COLO829 (cell line): ENCODE data around the gene HEMK1.
A peak's percentile ranks its signal among the peaks of the same experiment; 100 is the strongest.

Experiments used
- DNase-seq: peaks from one replicate; pipeline ENCODE4 v3.0.0; 2012; ENCODE audit warnings: low spot score

HEMK1 gene, protein sequence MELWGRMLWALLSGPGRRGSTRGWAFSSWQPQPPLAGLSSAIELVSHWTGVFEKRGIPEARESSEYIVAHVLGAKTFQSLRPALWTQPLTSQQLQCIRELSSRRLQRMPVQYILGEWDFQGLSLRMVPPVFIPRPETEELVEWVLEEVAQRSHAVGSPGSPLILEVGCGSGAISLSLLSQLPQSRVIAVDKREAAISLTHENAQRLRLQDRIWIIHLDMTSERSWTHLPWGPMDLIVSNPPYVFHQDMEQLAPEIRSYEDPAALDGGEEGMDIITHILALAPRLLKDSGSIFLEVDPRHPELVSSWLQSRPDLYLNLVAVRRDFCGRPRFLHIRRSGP

DNA sequence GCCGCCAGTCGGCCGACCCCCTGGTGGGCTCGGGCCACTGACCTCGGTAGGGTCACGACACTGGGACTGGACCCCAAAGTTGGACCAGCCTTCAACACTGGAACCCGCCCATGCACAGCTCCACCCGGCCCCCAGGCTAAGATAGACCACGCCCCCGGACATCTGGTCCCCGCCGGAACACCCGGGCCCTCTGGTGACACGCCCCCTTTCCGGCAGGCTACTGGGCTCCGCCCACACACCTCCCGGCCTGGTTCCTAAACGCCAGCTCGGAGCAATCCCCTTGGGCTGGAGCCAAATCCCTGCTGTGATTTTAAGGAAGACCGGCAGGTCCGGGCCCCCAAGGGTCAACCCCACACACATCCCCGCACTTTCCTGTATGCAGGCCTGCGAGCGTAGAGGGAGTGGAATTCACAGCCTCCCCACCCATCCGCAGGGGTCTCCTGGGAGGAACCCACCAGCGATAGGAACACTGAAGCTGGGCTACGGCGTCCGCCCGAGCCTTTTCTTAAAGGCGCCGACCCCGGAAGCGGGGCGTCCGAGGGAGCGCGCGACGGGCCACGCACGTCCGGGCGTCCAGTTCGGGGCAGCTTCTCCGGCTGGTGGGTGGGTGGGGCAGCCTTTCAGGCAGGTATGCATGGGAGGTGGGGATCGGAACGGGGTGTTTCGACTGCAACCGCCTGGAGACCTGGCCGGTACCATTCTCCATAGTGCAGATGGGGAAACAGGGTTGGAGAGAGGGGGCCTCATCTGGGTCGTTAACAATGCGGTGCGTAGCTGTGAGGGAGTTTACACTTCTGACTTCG is at the start of gene HEMK1:
Gene HEMK1 (plus strand): TSS at position 576 of the 803 bp plus-strand sequence. CDS start 1,583 bp downstream, outside the sequence.
- DNase-seq, result peak; percentile 100

DNA sequence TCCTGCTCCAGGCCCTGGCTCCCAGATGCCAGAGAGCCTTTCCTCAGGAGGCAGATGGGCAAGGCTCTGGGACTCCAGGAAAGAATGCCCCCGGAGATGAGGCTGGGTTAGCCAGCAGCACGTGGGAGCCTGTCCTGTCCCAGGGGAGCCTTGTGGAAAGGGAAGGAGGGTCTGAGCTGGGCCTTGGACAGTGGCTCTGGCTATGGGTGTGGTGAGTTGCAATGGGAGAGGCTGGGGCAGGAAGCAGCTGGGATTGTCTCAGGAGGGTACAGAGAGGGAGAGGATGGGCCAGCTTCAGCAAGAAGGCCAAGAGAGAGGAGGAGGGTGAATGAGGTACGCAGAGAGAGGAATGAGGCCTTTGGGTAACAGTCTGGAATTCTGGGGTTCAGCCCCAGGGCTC is 48.5 kb upstream of the HEMK1 start:
- DNase-seq, result peak; percentile 34

DNA sequence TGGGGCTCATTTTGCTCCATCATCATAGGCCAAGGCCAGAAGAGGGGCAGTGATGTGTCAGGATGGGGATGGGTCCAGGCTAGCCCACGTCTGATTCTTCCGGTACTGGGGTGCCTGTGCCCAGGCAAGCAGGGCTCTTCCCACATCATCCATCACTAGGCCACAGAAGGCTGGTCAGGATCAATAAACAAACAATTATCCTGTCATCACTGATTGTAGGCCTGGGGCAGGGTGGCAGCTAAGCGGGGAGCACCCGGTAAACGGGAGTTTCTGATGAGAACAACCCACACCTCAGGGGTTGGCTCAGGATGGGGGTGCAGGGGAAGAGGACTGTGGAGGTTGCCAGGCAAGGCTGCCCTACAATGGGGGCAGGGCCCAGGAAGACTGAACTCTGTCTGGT is 47.8 kb upstream of the HEMK1 start:
- no peak for DNase-seq

DNA sequence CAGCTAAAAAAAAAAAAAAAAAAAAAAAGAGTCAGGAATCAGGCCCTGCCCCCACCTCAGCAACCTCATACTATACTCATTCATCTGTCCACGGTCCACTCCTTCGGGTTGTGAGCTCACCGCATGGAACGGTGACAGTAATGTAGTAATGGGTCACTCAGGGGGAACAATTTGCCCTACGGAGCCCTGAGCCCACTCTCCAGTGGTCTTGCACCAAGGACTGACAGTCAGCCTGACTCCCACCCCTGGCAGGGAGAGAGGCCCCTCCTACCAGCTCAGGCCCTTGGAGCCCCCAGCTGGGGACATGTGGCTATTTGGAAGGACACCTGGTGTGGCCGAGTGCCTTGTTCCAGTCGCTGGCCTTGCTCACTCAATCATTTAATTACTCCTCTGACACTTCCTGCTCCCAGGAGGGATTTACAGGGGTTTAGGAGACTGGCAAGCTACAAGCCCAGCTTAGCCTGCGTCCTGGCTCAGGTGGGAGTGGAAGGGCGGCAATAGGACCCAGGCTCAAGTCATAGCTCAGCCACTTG is 46.0 kb upstream of the HEMK1 start:
- DNase-seq, result no peak

DNA sequence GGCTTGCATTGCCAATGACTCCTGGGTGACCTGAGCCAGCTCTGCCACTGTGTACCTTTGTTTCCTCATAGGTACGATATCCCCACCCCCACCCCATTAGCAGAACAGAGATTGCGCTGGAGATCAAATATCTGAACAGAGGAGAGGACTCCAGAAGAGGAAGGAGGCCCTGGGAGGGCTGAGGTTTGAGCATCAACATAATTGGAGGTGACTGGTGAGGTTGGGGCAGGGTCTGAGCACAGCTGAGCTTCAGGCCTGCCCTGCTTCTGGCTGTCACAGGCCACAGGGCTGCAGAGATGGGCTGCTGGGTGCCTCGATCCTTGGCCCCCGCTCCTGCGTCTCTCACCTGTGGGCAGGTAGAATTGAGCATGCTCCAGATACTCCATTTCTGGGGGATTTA is 44.6 kb upstream of the HEMK1 start:
- DNase-seq, result no peak

DNA sequence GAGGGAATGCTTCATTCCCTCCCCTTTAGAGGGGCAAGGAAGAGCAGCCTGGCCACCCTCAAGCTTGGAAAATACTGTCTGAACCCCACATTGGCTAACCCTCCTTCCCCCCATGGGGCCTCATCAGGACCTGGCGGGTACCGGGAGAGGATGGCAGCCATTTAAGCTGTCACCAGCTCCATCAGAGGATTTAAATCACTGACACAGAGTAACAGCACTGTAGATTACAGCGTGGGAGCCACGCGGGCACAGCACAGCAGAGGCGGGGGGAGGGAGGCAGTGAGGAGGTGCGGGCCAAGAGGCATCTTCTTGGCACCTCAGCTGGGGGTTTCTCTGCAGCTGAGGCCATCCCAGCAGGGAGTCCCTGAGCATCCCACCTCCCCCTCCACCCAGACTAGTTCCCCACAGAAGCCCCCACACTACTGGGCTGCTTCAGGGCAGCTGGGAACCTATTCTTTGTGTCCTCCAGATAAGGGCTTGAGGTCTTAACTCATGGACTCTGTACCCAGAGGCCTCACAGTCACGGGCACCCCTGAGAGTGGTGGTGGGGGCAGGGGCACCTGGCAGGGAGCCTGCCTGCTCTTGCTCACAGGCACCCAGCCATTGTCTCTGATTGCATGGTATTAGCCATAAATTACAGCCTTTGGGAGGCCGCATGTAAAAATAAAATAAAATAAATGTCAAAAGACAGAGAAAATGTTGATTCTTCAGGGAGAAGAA is 44.0 kb upstream of the HEMK1 start:
- DNase-seq, result no peak

DNA sequence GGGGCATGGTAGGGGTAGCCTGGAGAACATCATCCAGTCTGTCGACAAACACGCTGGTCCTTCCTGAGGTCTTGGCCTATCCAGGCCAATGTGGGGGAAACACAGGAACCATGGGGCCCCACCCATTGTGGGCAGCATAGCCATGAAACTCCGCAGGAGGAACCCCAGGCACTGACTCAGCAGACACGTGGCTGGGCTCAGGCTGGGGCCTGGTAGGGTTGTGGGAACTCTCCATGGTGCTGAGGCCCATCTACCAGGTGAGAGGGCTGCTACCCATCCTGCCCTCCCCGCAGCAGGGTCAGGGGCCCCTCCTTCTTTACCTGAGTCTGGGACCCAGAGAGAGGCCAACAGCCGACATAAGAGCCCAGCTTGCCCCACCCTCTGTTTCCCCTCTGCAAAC is 43.3 kb upstream of the HEMK1 start:
- DNase-seq, result peak; percentile 71

DNA sequence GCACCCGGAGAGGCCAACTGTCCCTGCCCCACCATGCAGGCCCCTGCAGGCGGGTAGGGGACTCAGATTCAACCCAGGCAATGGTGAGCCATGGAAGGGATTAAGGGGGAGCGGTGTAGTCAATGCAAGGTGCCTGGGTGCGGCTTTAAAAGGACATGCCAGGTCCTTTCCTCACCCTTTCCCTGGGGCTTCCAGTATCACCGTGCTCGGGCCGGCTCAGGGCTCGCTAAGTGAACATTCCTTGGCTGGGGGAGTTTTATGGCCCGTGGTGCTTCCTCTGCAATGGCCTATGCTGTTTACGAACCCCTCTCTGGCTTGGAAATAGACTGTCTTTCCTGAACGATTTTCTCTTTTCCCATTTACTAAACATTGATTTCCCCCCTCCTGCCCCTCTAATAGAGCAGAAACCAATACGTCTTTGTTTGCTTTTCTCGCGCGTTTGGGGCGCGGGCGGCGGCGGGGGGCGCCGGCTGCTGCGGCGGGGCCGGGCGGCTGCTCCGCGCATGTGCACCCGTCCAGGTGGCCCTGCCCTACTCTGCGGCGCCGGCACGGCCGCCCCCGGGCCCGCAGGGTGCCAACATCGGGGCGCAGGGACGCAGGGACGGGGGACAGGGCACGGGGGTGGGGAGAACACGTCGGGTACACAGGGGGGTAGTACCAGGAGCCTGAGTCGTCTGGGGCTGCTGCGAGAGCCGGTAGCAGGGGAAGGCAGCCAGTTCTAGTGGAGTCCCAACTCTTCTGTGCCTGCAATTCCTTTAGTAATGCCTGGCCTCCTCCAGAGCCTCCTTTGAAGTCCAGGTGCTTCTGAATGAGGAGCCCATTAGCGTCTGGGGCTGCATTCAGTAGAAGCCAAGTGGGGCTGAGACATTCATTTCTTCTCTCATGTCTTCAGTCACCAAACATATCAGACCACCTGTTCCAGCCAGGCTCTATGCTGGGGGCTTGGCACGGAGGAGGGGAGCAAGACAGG is 39.0 kb upstream of the HEMK1 start:
- DNase-seq, result no peak

DNA sequence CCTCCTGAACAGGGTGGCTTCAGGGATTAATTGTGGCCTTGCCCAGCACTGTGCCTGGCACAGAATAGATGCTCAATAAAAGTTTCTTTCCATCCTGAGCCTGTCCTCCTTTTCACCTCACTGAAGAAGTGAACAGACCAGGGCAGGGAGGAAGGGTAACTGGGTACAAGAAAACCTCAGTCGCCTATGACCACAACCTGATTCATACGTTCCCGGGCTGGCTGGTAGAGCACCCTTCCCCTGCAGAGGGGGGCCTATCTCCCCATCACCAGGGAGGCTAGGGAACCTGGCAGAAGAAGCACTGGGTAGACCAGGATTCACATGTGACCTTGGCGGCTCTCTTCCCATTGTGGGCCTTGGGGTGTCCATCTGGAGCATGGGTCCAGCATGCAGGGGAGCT is 38.1 kb upstream of the HEMK1 start:
- DNase-seq, result no peak

DNA sequence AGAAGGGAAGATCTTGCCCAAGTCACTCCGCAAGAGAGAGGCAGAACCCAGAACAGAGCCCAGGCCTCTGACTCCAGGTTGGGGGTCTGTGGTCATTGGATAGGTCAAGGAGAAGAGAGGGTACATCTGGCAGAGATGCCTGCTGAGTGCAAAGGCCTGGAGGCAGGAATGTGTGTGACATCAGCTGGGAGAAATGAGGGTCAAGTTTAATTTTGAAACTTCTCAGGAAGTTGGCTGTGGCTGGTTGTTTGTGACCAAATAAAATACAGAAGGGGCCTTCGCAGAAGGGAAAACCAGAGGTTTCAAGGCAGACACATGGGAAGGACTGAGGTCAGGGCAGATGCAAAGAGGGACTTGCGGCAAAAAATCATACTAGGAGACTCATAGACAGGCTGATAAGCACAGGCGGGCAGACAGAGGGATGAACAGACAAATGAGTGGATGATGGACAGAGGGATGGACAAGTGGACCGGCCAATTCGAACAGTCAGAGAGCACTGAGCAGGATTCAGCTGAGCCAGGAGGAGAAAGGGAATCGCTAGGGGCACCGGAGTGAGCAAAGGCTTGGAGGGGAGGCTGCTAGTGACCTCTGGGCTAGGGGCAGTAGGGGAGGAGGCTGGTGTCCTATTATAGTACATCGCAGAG is 37.1 kb upstream of the HEMK1 start:
- no peak for DNase-seq

DNA sequence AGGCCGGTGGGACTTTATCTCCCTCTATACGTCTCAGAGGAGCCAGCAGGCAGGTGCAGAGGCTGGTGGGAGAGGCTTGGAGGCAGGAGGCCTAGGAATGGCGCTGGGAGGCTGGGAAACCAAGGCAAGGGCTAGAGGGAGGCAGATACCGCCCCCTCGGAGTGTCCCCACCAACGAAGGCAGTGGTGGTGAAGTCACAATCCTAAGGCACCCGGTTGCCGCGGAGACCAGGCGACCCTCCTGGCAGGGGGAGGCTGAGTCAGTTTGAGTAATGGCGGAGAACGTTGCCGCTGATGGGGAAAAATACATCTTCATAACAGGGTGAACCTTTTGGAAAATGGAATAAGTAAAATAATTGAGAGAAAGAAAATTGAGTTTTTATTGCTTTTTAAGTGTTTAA is 36.0 kb upstream of the HEMK1 start:
- no peak for DNase-seq

DNA sequence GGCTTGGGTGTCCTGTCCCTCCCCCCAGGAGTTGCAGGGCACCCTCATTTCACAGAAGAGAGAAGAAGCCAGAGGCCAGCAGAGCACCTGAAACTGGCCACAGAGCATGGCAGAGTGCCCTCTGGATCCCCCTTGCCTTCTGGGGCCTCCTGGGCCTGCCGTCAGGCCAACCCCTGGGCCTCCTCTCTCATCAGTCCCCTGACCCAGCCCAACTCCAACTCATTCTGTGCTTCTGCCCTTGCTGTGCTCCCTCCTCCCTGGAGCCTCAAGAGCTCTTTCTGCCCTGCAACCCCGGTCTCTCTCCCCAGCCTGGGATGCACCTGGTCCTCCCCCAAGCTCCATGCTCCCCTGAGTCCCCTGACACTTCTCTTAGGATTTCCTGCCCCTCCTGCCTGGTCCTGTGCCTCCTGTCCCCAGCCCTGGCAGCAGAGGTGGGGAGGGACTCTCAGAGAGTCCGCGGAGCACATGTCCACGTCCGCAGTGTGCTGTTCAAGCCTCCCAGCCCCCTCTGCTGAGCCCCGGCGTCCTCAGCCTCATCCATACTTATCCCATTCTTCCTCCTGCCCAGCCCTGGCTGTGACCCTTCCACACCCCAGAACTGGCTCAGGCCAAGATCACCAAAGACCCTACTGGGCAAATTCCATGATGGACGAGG is 35.4 kb upstream of the HEMK1 start:
- DNase-seq, result no peak

DNA sequence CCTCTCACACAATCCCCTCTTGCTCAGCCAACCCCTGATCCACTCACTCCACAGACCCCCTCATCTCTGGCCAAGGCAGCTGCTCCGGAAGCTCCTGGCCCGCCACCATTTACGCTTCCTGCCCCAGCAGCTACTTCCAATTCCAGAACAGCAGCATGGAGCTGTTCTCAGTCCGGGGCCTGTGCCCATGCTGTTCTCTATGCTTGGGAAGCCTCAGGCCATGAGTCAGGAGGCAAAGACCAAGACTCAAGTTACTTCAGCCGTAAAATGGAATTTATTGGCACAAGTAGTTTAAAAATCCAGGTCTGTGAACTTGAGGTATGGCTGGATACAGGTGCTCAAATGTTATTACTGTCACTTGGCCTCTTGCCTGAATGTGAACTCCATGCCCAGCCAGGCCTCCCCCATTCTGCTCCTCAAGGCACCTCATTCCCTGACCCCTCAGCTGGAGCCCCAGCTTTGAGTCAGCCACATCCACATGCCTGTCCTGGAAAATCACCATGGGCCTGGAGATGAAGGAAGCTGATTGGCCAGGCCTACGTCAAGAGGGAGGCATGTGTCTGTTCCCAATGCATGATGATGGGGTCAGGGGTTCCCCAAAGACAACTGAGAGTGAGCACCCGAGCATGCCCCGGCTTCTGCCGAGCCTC is 34.5 kb upstream of the HEMK1 start:
- DNase-seq, result no peak

DNA sequence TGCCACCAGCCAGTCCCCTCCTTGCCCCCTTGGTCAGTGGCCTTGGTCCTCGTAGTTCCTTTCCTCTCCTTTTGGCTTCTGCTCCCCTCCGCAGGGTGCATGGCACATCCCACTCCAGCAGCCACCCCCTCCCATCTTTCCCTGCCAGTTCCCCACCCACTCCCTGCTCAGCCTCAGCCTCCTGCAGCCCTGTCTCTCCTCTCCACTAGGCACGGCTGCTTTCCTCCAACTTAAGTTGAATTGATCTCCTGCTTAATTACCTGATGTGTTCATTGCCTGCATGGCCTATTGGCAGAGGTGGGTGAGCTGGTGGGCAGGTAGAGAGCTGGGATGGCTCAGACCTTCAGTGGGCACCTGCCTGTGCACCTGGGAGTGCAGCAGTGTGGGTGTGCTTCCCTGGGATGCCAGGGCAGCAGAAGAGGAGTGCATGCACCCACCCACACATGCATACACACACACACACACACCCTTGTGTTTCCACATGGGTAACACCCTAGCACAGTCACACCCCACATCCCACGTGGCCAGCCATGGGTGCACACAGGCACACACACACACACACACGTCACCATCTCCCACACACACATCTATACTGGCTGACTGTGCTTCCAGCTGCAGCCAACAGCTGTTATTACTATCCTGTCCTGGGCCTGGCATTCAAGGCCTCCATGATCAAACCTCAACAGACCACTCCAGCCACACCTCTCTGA is 32.7 kb upstream of the HEMK1 start:
- no peak for DNase-seq

DNA sequence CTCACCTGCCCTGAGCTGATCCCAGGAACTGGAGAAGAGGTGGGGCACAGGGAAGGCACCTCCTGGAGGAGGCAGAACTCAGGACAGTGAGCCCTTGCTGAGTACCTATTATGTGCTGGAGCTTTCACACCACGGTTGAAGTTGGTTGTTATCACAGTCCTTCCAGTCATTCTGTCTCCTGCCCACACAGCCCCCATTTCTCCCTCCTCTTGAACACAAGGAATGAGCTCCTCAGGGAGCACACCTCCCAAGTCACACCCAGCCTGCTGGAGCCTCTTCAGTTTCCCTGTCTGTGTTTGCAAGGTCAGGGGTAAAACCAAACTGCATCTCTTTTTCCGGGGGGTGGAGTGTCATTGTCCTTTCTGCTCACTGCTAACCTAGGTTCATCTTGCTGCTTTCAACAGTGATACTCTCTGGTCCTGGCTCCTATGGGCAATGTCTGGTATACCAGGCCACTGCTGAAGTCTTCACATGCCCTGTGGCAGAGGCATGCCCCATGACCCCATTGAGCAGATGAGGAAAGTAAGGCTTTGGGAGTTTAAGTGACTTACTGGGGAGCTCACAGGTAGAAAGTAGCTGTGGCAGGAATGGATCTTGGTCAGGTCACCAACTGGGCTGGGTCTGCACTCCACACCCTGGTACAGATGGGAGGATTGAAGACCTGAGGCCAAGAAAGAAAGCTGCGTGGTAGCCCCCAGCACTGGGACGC is 31.7 kb upstream of the HEMK1 start:
- no peak for DNase-seq

DNA sequence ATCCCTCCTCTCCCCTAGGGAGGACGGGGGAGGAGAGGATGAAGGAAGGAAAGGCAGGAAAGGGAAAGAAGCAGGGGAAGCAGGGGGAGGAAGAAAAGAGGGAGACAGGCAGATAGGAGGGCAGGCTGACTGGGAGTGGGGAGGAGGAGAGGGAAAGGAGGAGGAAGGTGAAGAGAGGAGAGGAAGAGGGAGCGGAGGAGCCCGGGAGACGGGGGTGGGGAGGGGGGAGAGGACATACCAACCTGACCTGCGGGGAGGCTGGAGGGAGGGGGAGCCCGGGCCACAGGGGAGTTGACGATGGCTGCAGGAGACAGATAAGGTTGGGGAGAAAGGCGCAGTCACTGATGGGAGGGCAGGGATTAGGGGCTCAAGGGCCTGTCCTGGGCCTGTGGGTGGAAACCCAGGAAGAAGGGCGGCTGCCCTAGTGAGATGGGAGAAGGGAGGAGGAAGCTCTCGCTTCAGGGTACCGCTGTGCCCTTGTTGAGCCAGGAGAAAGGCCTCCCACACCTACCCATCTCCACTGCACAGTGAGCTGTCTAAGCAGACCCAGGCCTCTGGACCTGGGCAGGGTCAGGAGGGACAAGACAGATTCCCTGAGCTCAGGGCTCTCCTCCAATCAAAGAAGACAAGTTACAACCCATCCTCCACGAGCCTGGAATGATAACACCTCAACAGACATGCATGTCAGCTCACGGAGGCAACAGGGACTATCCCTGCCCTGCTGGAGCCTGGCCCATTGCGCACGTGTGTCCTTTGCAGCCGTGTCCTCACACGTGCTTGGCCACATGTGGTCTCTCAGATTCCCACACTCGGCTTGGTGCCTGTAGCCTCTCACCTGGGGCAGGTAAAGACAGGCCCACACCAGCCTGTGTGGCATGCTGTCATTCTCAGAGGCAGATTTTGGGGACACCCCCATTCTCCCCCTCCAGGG is 29.7 kb upstream of the HEMK1 start:
- no peak for DNase-seq
